H1 (cell line): Measurements from ENCODE around the gene PRSS50. TPM values are rescaled to one million over a fixed set of nuclear protein-coding genes. Genes with fewer than 3 reads are reported as not detected.

ENCODE experiments used
- CTCF ChIA-PET: fragments of 300-600 bp; sonication (Branson Sonifier 250); formaldehyde crosslinking; loops from one replicate; lab custom pipeline; 2021; ENCODE audit not compliant: partially characterized antibody; lab: Charles Lee
- POLR2A ChIA-PET: fragments of 300-600 bp; sonication (Branson Sonifier 250); formaldehyde crosslinking; loops from one replicate; lab custom pipeline; 2021; ENCODE audit warnings: inconsistent platforms; ENCODE audit not compliant: partially characterized antibody; lab: Charles Lee
- DNase-seq, 2 experiments: peaks; one replicate each; pipeline versions ENCODE4 v3.0.0 to v3.0.0-alpha.2; 2010 to 2022; ENCODE audit warnings: low spot score in 2 of 2, low read depth in 1 of 2, mixed read lengths in 1 of 2
- FAIRE-seq: peaks from 2 replicates; lab custom pipeline; 2011; peaks lifted over from hg19 to GRCh38; lab: Jason Lieb, UNC
- H2AFZ ChIP-seq: 2 replicates; pipeline ENCODE4 v1.8.1; 2012; ENCODE audit warnings: low read length, inconsistent platforms
- H2AK5ac ChIP-seq: 2 replicates; pipeline ENCODE4 v1.6.1; 2013; ENCODE audit warnings: low read depth, low read length
- H2BK120ac ChIP-seq: replicated peaks from 2 replicates; pipeline ENCODE3; 2013; ENCODE audit warnings: low read depth, low read length, inconsistent platforms
- H2BK12ac ChIP-seq: 2 replicates; pipeline ENCODE4 v1.6.1; 2013; ENCODE audit warnings: low read depth, low read length
- H2BK15ac ChIP-seq: 2 replicates; pipeline ENCODE4 v1.6.1; 2013; ENCODE audit warnings: low read length
- H2BK20ac ChIP-seq: 2 replicates; pipeline ENCODE4 v1.6.1; 2013; ENCODE audit warnings: low read length
- H2BK5ac ChIP-seq: 2 replicates; pipeline ENCODE4 v1.6.1; 2013; ENCODE audit warnings: low read depth, low read length
- H3K14ac ChIP-seq: 2 replicates; pipeline ENCODE4 v1.6.1; 2013; ENCODE audit warnings: inconsistent platforms; ENCODE audit not compliant: insufficient read length
- H3K18ac ChIP-seq: 2 replicates; pipeline ENCODE4 v1.6.1; 2013; ENCODE audit warnings: low read length; ENCODE audit errors: extremely low read depth
- H3K23ac ChIP-seq: 2 replicates; pipeline ENCODE4 v1.6.1; 2013; ENCODE audit warnings: inconsistent platforms; ENCODE audit not compliant: insufficient read length
- H3K23me2 ChIP-seq: 2 replicates; pipeline ENCODE4 v1.6.1; 2013; ENCODE audit warnings: low read depth, low read length
- H3K27ac ChIP-seq: 2 replicates; pipeline ENCODE4 v1.6.1; 2011; ENCODE audit warnings: low read depth, low read length, inconsistent platforms
- H3K27me3 ChIP-seq, 4 experiments: replicated peaks in 1 of 4; 1 replicate in 1 of 4; 2 replicates in 3 of 4; pipeline versions ENCODE4 v1.6.1 to v1.8.1; 2011 to 2013; ENCODE audit warnings: low read length in 3 of 4, mild to moderate bottlenecking in 3 of 4, inconsistent platforms in 2 of 4, mixed read lengths in 2 of 4, moderate library complexity in 1 of 4; ENCODE audit not compliant: control insufficient read depth in 3 of 4, insufficient read depth in 3 of 4; ENCODE audit errors: extremely low read depth in 1 of 4
- H3K36me3 ChIP-seq, 4 experiments: 2 replicates each; pipeline versions ENCODE4 v1.6.1 to v1.8.1; 2011 to 2013; ENCODE audit warnings: mild to moderate bottlenecking in 4 of 4, low read length in 3 of 4, moderate library complexity in 2 of 4, control low read depth in 1 of 4, inconsistent platforms in 1 of 4; ENCODE audit not compliant: insufficient read depth in 4 of 4, control insufficient read depth in 2 of 4
- H3K4ac ChIP-seq: replicated peaks from 2 replicates; pipeline ENCODE3; 2013; ENCODE audit warnings: low read length, low read depth, mixed read lengths, inconsistent platforms; ENCODE audit not compliant: insufficient read length
- H3K4me1 ChIP-seq, 4 experiments: replicated peaks in 1 of 4; 1 replicate in 1 of 4; 2 replicates in 3 of 4; pipeline versions ENCODE4 v1.6.1 to v1.8.1; 2011 to 2013; ENCODE audit warnings: low read length in 3 of 4, inconsistent platforms in 2 of 4, mixed read lengths in 1 of 4; ENCODE audit not compliant: insufficient read depth in 4 of 4, control insufficient read depth in 3 of 4
- H3K4me2 ChIP-seq, 2 experiments: 2 replicates each; pipeline versions ENCODE4 v1.6.1 to v1.8.1; 2011 to 2013; ENCODE audit warnings: low read depth in 2 of 2, low read length in 2 of 2, control low read depth in 1 of 2, inconsistent platforms in 1 of 2, mild to moderate bottlenecking in 1 of 2; ENCODE audit not compliant: insufficient read depth in 1 of 2
- H3K4me3 ChIP-seq, 4 experiments: fragments of 200-600, 300-600 bp in 1 of 4; sonication (generic), shearing (Covaris generic), sonication (Bioruptor Twin) in 1 of 4; 2 replicates each; pipeline versions ENCODE4 v1.5.1 to v1.8.1; 2011 to 2016; ENCODE audit warnings: low read length in 4 of 4, low read depth in 3 of 4, control low read depth in 2 of 4, inconsistent platforms in 2 of 4, mild to moderate bottlenecking in 2 of 4, mixed read lengths in 1 of 4, moderate library complexity in 1 of 4; ENCODE audit not compliant: insufficient read depth in 2 of 4; ENCODE audit errors: extremely low read depth in 1 of 4
- H3K56ac ChIP-seq: replicated peaks from 2 replicates; pipeline ENCODE3; 2013; ENCODE audit warnings: low read depth, mild to moderate bottlenecking, mixed read lengths, low read length, inconsistent platforms; ENCODE audit not compliant: insufficient read length
- H3K79me1 ChIP-seq: 2 replicates; pipeline ENCODE4 v1.6.1; 2013; ENCODE audit warnings: low read depth, low read length, control low read depth
- H3K79me2 ChIP-seq, 2 experiments: 2 replicates each; pipeline versions ENCODE4 v1.6.1 to v1.8.1; 2012 to 2013; ENCODE audit warnings: low read length in 2 of 2, mild to moderate bottlenecking in 2 of 2, inconsistent platforms in 1 of 2; ENCODE audit not compliant: insufficient read depth in 2 of 2, control insufficient read depth in 1 of 2
- H3K9ac ChIP-seq, 4 experiments: replicated peaks in 1 of 4; 1 replicate in 1 of 4; 2 replicates in 3 of 4; pipeline versions ENCODE4 v1.6.1 to v1.8.1; 2011 to 2013; ENCODE audit warnings: low read depth in 3 of 4, low read length in 3 of 4, control low read depth in 2 of 4, mild to moderate bottlenecking in 2 of 4, moderate library complexity in 2 of 4, inconsistent platforms in 1 of 4; ENCODE audit errors: extremely low read depth in 1 of 4
- H3K9me3 ChIP-seq, 2 experiments: 2 replicates each; pipeline versions ENCODE4 v1.6.1 to v1.8.1; 2012 to 2013; ENCODE audit warnings: mild to moderate bottlenecking in 2 of 2, moderate library complexity in 2 of 2, control low read depth in 1 of 2, inconsistent platforms in 1 of 2, low read depth in 1 of 2, low read length in 1 of 2, mixed read lengths in 1 of 2; ENCODE audit not compliant: insufficient read depth in 2 of 2
- H4K20me1 ChIP-seq, 2 experiments: replicated peaks in 1 of 2; 2 replicates each; pipeline versions ENCODE3 to v1.8.1; 2011 to 2013; ENCODE audit warnings: inconsistent platforms in 2 of 2, low read length in 2 of 2, mild to moderate bottlenecking in 1 of 2; ENCODE audit not compliant: insufficient read depth in 2 of 2, control insufficient read depth in 1 of 2
- H4K5ac ChIP-seq: 2 replicates; pipeline ENCODE4 v1.6.1; 2013; ENCODE audit warnings: low read length, low read depth, mixed read lengths, inconsistent platforms; ENCODE audit not compliant: insufficient read length
- H4K8ac ChIP-seq: 2 replicates; pipeline ENCODE4 v1.8.0; 2013; ENCODE audit warnings: mild to moderate bottlenecking, moderate library complexity, low read length, inconsistent platforms; ENCODE audit not compliant: insufficient read depth; ENCODE audit errors: extremely low read depth
- H4K91ac ChIP-seq: replicated peaks from 2 replicates; pipeline ENCODE3; 2013; ENCODE audit warnings: low read length, mixed read lengths, inconsistent platforms; ENCODE audit not compliant: insufficient read length
- ATF3 ChIP-seq: IDR thresholded peaks from 2 replicates; pipeline ENCODE4 v1.6.1; 2011; ENCODE audit warnings: low read depth, mild to moderate bottlenecking, low read length; ENCODE audit not compliant: insufficient read depth
- CBX5 ChIP-seq: fragments of 300-800, 300-1000 bp; sonication (generic); IDR thresholded peaks from 2 replicates; pipeline ENCODE4 v1.7.1; 2016; ENCODE audit warnings: antibody characterized with exemption, low read length, low read depth
- GTF2F1 ChIP-seq: IDR thresholded peaks from 2 replicates; pipeline ENCODE4 v1.6.1; 2012; ENCODE audit warnings: low read depth, low read length, improper control_type of control experiment, borderline replicate concordance
- JUND ChIP-seq: IDR thresholded peaks from 2 replicates; pipeline ENCODE4 v1.6.1; 2011; ENCODE audit warnings: mild to moderate bottlenecking, improper control_type of control experiment, low read length
- MAFK ChIP-seq: IDR thresholded peaks from 2 replicates; pipeline ENCODE4 v1.6.1; 2012; ENCODE audit warnings: low read depth, mild to moderate bottlenecking, improper control_type of control experiment, low read length
- NRF1 ChIP-seq: IDR thresholded peaks from 2 replicates; pipeline ENCODE4 v1.6.1; 2011; ENCODE audit warnings: mild to moderate bottlenecking, low read depth, low read length, improper control_type of control experiment
- POLR2AphosphoS5 ChIP-seq: IDR thresholded peaks from 2 replicates; pipeline ENCODE4 v1.6.1; 2011; ENCODE audit warnings: low read depth, low read length
- RNF2 ChIP-seq: fragments of 200-900, 300-1000 bp; sonication (generic); IDR thresholded peaks from 2 replicates; pipeline ENCODE4 v1.7.1; 2016; ENCODE audit warnings: borderline replicate concordance, low read depth, mild to moderate bottlenecking, antibody characterized with exemption, low read length; ENCODE audit not compliant: poor library complexity, severe bottlenecking; ENCODE audit errors: missing control alignments
- SIX5 ChIP-seq: IDR thresholded peaks from 2 replicates; pipeline ENCODE4 v1.6.1; 2011; ENCODE audit warnings: mild to moderate bottlenecking, low read depth, low read length
- WGBS, 2 experiments: shearing (Covaris generic) in 1 of 2; methylation state at CpG; one replicate each; pipeline versions ENCODE4 v1.1.6 to v1.1.7; 2013 to 2015; ENCODE audit warnings: low lambda C conversion rate in 2 of 2, mixed read lengths in 2 of 2, inconsistent platforms in 1 of 2, low coverage in 1 of 2, missing lambda C conversion rate in 1 of 2; ENCODE audit not compliant: insufficient replicate concordance in 2 of 2, insufficient coverage in 1 of 2, insufficient read length in 1 of 2; ENCODE audit errors: extremely low coverage in 1 of 2, missing lambda C conversion rate in 1 of 2; 5-methylcytosine and 5-hydroxymethylcytosine counted together
- polyA plus RNA-seq, 7 experiments: library from polyadenylated mRNA; depleted of rRNA in 3 of 7; stranded (reverse) in 5 of 7; unstranded in 2 of 7; fragments of >200 nt in 5 of 7; fragments of 200-250 nt in 2 of 7; gene quantifications; 1 replicate in 5 of 7; 2 replicates in 1 of 7; 4 replicates in 1 of 7; pipeline versions ENCODE4 v1.2.1 to v1.2.3, GENCODE V29; 2011 to 2013; ENCODE audit warnings: missing spikeins in 2 of 7, mixed read lengths in 2 of 7
- total RNA-seq: library from RNA; stranded (reverse); fragmentation: NEBNext Ultra II Directional; extraction: Animal tissue kit (Norgen Biotek cat#: 25700); gene quantifications from 2 replicates; pipeline ENCODE4 v1.2.1, GENCODE V29; 2021
- TF ChIP-seq, protein P1 (sequence below): IDR thresholded peaks from 2 replicates; pipeline ENCODE4 v1.6.1; 2012; ENCODE audit warnings: low read length, inconsistent platforms

The PRSS50 gene
- total and polyA plus RNA-seq, 2 of the 8 experiments (the other 6 are each of a cell fraction or from before 2014, with no cell fraction given): 0.47 to 0.71 TPM

DNA sequence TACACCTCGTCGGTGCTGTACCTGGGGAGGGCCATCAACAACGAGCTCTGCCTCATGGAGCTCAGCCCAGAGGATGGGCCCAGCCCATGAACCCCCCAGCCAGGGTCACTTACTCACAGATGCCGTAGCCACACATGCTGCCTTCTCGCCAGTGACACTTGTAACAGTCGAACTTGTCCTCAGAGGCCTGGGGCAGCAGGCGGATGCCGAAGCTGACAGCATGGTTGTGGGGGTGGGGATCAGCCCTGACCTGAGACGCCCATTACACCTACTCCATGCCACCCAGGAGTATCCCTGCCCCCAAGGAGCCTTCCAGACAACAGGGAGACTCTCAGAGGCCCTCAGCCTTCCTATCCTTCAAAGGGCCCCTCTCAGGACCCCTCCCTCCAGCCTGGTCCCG lies 36.3 kb downstream of the PRSS50 start:
- no peaks in the 10 kb centered on the region for H3K79me1 ChIP-seq
- no peak overlapping the region for H2BK5ac ChIP-seq
- no peak overlapping the region for H4K5ac ChIP-seq
- H3K14ac ChIP-seq: no peak overlapping the region
- TF ChIP-seq ATF3: no peak
- no peak for TF ChIP-seq RNF2
- no peak for TF ChIP-seq NRF1
- TF ChIP-seq GTF2F1: no peak
- no peak for TF ChIP-seq JUND
- TF ChIP-seq, protein P1, sequence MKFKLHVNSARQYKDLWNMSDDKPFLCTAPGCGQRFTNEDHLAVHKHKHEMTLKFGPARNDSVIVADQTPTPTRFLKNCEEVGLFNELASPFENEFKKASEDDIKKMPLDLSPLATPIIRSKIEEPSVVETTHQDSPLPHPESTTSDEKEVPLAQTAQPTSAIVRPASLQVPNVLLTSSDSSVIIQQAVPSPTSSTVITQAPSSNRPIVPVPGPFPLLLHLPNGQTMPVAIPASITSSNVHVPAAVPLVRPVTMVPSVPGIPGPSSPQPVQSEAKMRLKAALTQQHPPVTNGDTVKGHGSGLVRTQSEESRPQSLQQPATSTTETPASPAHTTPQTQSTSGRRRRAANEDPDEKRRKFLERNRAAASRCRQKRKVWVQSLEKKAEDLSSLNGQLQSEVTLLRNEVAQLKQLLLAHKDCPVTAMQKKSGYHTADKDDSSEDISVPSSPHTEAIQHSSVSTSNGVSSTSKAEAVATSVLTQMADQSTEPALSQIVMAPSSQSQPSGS: no peak
- TF ChIP-seq POLR2AphosphoS5: no peak
- TF ChIP-seq SIX5: no peak
- TF ChIP-seq CBX5: no peak
- TF ChIP-seq MAFK: no peak
- FAIRE-seq (no peak), DNase-seq (no peak)
- no peak overlapping the region for H4K91ac ChIP-seq
- POLR2A ChIA-PET: interaction anchor here (0.7 to 1.9 kb wide), 2 partner anchors 9 to 96 kb away, joined by 3 to 5 read pairs; no protein-coding TSS in a partner anchor
- H3K23ac ChIP-seq: no peak overlapping the region
- no peaks in the 10 kb centered on the region for H3K27me3 ChIP-seq
- no peak overlapping the region for H3K18ac ChIP-seq
- CTCF ChIA-PET: interaction anchor here (1.1 to 10.3 kb wide), 4 partner anchors 14 to 185 kb away, joined by 3 to 64 read pairs (median 22); partner anchors contain the start of gene ALS2CL
- no peak overlapping the region for H3K4ac ChIP-seq
- H3K9ac ChIP-seq: no peak overlapping the region
- H2BK20ac ChIP-seq: no peak overlapping the region
- H3K9me3 ChIP-seq: no peaks in the 10 kb centered on the region
- H2BK15ac ChIP-seq: no peak overlapping the region
- H3K4me3 ChIP-seq: no peak overlapping the region
- H3K23me2 ChIP-seq: no peaks in the 10 kb centered on the region
- no peak overlapping the region for H4K8ac ChIP-seq
- H3K36me3 ChIP-seq: no peaks in the 10 kb centered on the region
- no peak overlapping the region for H2BK120ac ChIP-seq
- peaks cover 0 to 3% (median 0%) of the 10 kb centered on the region in 4 experiments; a peak in 1 of 7 replicates for H3K4me1 ChIP-seq
- peaks cover 0 to 2% of the 10 kb centered on the region in 2 experiments for H4K20me1 ChIP-seq
- no peak overlapping the region for H3K56ac ChIP-seq
- no peaks in the 10 kb centered on the region for H3K79me2 ChIP-seq
- H2BK12ac ChIP-seq: no peak overlapping the region
- WGBS, 2 experiments: 84% methylated on average over 10 of the region's 10 CpGs; no CpG with 5 or more reads in 1 of the 2 experiments
- no peak overlapping the region for H3K4me2 ChIP-seq
- H3K27ac ChIP-seq: no peak overlapping the region
- H2AFZ ChIP-seq: no peak overlapping the region
- no peak overlapping the region for H2AK5ac ChIP-seq
